RWPE2 (cell line): Measurements from ENCODE around the gene RTN4IP1.

ENCODE experiments used
- ATAC-seq: fragments of 200-7000 bp; cut with Tn5 transposase; 3 replicates; pipeline ENCODE4 v1.9.1; 2021; ENCODE audit warnings: low read depth
- DNase-seq: peaks from one replicate; pipeline ENCODE4 v3.0.0-alpha.2; 2020; ENCODE audit warnings: low spot score
- H3K27ac ChIP-seq: fragments of 450-650 bp; 2 replicates; pipeline ENCODE4 v1.5.1; 2017; ENCODE audit warnings: mild to moderate bottlenecking; ENCODE audit not compliant: poor library complexity, severe bottlenecking
- H3K27me3 ChIP-seq: fragments of 250-450 bp; sonication (Bioruptor Pico); 2 replicates; pipeline ENCODE4 v1.5.1; 2021; ENCODE audit warnings: mild to moderate bottlenecking, moderate library complexity; ENCODE audit not compliant: insufficient read depth, poor library complexity, severe bottlenecking
- H3K36me3 ChIP-seq: fragments of 250-450 bp; sonication (Bioruptor Pico); 2 replicates; pipeline ENCODE4 v1.5.1; 2020; ENCODE audit warnings: low read depth, mild to moderate bottlenecking, moderate library complexity
- H3K4me1 ChIP-seq: fragments of 250-450 bp; sonication (Bioruptor Pico); 2 replicates; pipeline ENCODE4 v1.5.1; 2021; ENCODE audit warnings: mild to moderate bottlenecking, moderate library complexity; ENCODE audit not compliant: insufficient read depth, poor library complexity, severe bottlenecking
- H3K4me3 ChIP-seq: fragments of 250-450 bp; sonication (Bioruptor Pico); 2 replicates; pipeline ENCODE4 v1.5.1; 2021; ENCODE audit warnings: mild to moderate bottlenecking, moderate library complexity; ENCODE audit not compliant: severe bottlenecking
- H3K9me3 ChIP-seq: fragments of 250-450 bp; sonication (Bioruptor Pico); 2 replicates; pipeline ENCODE4 v1.5.1; 2021; ENCODE audit warnings: mild to moderate bottlenecking, moderate library complexity; ENCODE audit not compliant: severe bottlenecking
- CTCF ChIP-seq: fragments of 450-650 bp; IDR thresholded peaks from one replicate; pipeline ENCODE4 v1.5.1; 2017; ENCODE audit warnings: mild to moderate bottlenecking, moderate library complexity; ENCODE audit not compliant: poor library complexity, severe bottlenecking

Gene RTN4IP1

GRCh38 chr6:106622412-106622811 lies 6.9 kb downstream of the RTN4IP1 start:
- no peak for TF ChIP-seq CTCF
- Histone ChIP-seq H3K36me3 (peaks cover 14% of the 10 kb centered on the region), H3K9me3 (no peaks in the 10 kb centered on the region), H3K4me1 (no peaks in the 10 kb centered on the region), H3K4me3 (no peak overlapping the region), H3K27ac (no peak overlapping the region), H3K27me3 (no peaks in the 10 kb centered on the region)
- DNase-seq, result no peak
- ATAC-seq, result no peak

- Histone ChIP-seq H3K27ac (no peak overlapping the region), H3K4me3 (no peak overlapping the region), H3K9me3 (no peaks in the 10 kb centered on the region), H3K36me3 (peaks cover 14% of the 10 kb centered on the region), H3K4me1 (no peaks in the 10 kb centered on the region), H3K27me3 (no peaks in the 10 kb centered on the region)
- ATAC-seq, result no peak
- TF ChIP-seq CTCF, result no peak
- no peak for DNase-seq
Measured at GRCh38 chr6:106620931-106621672, 8.2 kb downstream of the RTN4IP1 start.

- H3K36me3 ChIP-seq, result peaks cover 26% of the 10 kb centered on the region
- no peak for TF ChIP-seq CTCF
- H3K4me1 ChIP-seq, result no peaks in the 10 kb centered on the region
- H3K27me3 ChIP-seq, result no peaks in the 10 kb centered on the region
- H3K4me3 ChIP-seq, result no peak overlapping the region
- H3K27ac ChIP-seq, result no peak overlapping the region
- no peaks in the 10 kb centered on the region for H3K9me3 ChIP-seq
- DNase-seq (no peak), ATAC-seq (no peak)
Measured at GRCh38 chr6:106619223-106619622, 10.1 kb downstream of the RTN4IP1 start.

GRCh38 chr6:106618324-106618723 lies 11.0 kb downstream of the RTN4IP1 start:
- no peak for TF ChIP-seq CTCF
- no peak for DNase-seq

DNA sequence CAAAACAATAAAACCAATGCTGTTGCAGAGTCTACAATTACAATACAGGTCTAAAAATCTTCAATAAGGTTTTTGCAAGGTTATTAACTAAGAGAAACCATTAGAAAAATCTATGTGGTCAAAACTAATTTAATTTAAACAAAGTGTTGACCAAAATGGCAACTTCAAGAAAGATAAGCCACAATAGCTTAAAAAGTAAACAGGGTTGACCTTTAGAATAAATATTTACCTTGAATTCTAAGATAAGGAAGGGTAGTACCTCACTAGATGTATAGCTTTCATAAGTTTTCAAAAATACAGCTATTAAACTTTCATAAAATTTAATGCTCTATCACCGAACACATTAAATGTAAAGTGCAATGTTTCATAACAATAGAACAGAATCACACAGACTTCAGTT lies 11.4 kb downstream of the RTN4IP1 start:
- TF ChIP-seq CTCF, result no peak
- ATAC-seq (no peak), DNase-seq (no peak)
- Histone ChIP-seq H3K36me3 (peaks cover 35% of the 10 kb centered on the region), H3K4me3 (no peak overlapping the region), H3K4me1 (no peaks in the 10 kb centered on the region), H3K9me3 (no peaks in the 10 kb centered on the region), H3K27ac (no peak overlapping the region), H3K27me3 (no peaks in the 10 kb centered on the region)

More at GRCh38 chr6:106618324-106618723, 11.0 kb downstream of the RTN4IP1 start:
- Histone ChIP-seq H3K4me3 (no peak overlapping the region), H3K36me3 (peaks cover 35% of the 10 kb centered on the region), H3K27me3 (no peaks in the 10 kb centered on the region), H3K9me3 (no peaks in the 10 kb centered on the region), H3K27ac (no peak overlapping the region), H3K4me1 (no peaks in the 10 kb centered on the region)
- ATAC-seq, result no peak
